HG03460 (cell line): ENCODE data around the gene WDR88.
"Not testable (repeated sequence)": the region's sequence is repeated elsewhere in the genome, so short reads cannot be mapped to it uniquely, and the experiment has no call there.

Experiments used
- ATAC-seq: cut with Tn5 transposase; IDR thresholded peaks from one replicate; pipeline ENCODE4 v1.9.1; 2021; ENCODE audit not compliant: unreplicated experiment

Gene WDR88

DNA sequence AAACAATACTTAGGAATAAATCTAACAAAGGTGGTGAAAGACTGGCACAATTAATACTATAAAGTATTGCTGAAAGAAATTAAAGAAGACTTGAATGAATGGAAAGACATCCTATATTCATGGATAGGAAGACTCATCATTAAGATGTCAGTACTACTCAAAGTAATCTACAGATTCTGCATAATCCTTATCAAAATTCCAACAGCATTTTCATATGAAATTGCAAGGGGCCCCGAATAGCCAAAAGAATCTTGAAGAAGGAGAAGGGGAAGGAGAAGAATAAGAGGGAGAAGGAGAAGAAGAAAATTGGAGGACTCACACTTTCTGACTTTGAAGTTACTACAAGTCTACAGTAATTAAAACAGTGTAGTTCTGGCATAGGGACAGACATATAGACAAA lies 36.6 kb downstream of the WDR88 start:
- ATAC-seq, result no peak

DNA sequence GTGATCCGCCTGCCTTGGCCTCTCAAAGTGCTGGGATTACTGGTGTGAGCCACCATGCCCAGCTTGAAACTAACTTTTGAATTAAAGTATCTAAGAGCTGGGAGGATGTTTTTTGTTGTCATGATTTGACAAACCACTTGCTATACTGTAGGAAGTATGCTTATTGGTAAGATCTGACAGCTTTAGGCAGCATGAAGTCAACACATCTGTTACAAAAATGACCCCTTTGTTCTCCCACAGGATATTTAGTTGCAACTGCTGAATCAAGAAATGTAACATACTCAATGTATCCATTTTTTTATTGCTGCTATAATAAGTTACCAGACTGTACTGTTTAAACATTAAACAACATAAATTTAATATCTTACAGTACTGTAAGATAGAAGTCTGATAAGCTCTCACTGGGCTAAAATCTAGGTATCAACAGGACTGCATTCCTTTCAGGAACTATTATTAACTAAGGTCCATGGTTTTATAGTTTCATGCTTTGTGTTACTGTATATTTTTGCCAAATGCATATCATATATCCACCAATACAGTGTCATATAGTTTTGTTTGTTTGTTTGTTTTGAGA lies 39.4 kb downstream of the WDR88 start:
- no peak for ATAC-seq

DNA sequence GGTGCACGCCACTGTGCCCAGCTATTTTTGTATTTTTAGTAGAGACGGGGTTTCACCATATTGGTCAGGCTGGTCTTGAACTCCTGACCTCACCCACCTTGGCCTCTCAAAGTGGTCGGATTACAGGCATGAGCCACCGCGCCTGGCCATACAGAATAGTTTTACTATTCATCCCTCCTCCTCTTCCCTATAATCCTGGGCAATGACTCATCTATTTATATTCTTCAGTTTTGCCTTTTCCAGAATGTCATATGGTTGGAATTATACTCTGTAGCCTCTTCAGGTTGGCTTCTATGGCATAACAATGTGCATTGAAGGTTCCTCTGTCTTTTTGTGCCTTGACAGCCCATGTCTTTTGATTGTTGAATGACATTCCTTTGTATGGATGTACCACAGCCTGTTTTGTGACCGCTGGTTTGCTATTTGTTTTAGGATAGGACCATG lies 40.0 kb downstream of the WDR88 start:
- ATAC-seq, result no peak

DNA sequence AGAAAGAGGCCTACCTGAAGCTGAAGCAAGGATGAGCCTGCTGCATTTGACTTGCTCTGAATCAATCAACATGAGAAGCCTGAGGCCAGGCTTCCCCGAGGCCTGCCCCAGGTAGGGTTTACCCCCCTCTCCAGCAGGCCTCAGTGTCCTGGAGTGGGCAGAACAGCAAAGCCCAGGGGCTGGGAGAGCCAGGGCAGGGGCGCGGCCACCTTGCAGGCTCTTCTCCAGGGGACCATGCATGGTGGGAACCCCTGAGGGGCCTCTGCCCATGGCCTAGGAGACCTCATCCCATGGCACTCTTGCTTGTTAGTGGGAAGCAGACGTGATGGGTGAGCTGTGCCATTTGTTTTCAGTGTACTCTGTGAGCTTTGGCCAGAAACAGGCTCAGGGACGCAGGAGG lies 42.3 kb downstream of the WDR88 start:
- no peak for ATAC-seq

DNA sequence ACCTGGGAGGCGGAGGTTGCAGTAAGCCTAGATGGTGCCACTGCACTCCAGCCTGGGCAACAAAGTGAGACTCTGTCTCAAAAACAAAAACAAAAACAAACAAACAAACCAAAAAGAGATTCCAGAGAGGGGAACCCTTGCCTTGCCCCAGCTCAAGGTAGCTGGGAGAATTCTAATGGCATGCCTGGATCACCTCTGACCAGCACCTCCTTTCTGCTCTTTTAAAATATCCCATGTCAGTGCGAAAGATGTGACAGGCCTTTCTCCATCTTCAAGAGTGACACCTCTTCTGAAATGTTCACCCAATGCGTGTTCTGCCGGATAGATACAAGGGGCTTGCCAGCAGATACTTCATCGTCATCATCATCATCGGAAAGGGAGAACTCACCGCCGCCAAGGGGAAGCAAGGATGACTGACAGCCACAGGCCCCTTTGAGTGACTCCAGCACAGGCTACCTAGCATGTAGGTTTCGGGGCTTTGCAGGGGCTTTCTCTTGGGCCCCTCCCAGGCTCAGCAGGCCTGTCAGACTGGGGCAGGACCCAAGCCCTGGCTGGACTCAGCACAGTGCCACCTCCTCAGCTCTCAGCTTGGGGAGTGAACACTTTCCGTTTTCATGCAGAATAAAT lies 43.4 kb downstream of the WDR88 start:
- ATAC-seq, result no peak

DNA sequence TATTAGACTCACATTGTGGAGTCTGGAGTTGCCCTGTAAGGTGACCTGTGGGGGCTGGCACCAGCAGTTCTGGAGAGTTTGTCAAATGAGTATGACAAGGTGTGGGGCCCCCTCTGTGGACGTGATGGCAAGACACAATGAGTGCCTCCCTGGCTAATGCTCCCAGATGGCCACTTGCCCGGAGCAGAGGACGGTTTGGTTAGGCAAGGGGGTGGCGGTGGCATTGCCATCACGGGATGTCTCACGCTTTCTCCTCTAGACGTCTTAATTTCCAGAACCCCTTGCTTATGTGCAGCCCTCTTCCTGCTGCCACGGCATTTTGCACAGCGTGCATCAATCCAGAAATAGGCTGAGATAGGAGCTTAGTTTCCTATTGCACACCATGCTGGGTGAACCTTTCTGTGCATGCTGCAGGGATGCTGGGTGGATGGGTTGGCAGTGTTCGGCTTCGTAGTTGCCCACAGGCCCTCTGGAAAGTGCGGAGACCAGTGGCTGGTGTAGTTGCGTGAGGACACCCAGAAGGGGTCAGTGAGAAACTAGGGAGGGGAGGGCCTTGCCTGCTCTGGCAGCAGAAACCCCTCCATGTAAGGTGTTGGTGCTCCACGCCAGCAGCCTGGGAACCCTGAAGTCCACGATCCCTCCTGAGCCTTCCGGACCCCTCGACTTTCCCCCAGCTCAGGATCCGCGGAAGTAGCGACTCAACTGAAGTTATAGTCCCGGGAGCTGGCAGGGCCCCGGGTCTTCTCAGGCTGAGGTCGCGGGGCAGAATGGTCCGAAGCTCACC lies 44.2 kb downstream of the WDR88 start:
- ATAC-seq, result peak; percentile 2

DNA sequence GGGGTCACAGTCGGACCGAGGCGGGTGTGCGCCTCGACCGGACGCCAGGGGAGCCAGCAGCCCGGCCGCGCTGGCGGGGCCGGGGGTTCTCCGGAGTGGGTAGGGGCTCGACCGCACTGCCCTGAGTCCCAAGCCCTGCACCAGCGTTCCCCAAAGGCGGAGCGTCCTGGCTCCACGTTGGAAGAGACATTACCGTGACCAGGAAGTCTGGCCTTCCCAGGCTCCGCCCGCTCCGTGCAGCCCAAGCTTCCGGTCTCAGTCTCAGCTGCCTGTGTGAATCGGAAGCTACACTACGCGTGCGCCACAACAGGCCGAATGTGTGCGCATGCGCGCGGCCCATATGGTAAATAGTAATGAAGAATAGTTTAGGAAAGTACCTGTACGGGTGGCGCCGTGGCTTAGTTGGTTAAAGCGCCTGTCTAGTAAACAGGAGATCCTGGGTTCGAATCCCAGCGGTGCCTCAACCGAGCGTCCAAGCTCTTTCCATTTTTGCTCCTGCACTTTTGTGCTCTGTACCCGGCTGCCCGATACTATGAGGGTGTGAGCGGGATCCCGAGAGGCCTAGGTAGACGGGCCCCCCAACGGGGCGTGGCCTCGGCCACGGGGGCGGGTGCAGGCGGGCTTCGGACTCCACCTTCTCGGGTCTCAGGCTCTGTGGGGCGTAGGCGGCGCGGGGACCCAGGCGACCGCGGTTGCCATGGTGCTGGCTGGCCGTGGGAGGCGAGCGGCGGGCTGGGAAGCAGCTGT lies 44.9 kb downstream of the WDR88 start:
- ATAC-seq, result peak; percentile 74

DNA sequence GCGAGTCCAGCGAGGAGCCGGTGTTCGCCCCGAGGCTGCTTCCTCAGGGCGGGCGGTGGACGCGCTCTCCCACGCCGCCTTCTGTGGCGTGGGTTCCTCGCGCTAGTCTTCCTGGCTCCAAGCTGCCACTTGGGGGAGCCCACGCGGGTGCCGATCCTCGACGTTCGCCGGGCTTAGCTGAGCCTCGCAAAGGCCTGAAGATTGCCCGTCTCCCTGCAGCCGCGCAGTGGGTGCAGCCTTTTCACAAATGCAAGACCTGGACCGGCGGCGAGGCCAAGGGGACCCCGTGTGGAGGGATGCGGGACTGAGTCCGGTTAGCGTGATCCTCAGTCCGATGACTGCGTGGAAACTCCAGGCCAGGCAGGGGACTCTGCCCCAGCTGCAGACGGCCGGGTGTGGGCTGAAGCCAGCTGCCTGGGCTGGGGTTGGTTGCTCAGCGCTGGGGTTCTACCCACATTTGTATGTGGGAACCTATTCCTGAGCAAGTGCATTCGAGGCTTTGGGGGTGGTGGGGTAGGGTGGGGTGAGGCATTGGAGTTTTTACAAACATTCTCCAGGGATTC lies 45.6 kb downstream of the WDR88 start:
- ATAC-seq, result peak; percentile 21

DNA sequence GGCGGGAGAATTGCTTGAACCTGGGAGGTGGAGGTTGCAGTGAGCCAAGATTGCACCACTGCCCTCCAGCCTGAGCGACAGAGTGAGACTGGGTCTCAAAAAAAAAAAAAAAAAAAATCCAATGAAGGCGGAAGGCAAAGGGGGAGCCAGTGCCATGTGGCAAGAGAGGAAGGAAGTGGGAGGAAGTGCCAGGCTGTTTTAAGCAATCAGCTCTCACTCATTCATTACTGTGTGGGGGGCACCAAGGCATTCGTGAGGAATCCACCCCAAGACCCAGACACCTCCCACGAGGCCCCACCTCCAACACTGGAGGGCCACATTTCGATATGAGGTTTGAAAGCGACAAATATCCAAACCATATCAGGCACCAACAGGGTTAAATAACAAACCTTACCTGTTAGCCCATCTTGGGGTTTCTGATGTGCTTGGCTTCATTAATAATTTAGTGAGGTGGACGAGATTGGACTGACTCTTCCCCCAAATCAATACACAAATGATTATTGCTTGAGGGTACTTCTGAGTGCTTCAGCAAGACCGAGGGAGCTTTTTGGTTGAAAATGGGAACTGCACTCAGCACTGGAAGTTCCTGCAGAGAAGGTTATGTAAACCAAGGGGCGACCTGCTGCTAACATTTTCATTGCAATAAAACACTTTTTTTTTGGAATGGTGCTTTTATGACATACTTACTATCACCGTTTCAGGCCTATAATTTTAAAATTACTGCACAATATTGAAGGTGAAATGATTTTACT lies 54.7 kb downstream of the WDR88 start:
- ATAC-seq, result no peak

DNA sequence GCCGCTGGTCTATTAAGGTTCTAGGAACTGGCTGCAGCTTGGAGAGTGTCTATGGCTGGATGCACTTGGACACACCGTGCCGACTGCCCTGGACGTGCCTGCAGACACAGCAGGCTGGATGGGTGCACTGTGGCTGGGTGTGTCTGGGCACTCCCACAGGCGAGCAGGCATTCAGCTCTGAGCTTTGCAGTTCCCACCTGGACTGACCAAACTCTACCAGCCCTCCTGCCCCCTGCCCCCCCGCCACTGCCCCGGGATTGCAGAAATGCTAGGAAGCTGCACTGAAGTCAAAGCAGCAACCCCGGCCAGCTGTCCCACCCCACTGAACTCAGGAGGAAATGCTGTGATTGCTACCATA lies 55.2 kb downstream of the WDR88 start:
- no peak for ATAC-seq

DNA sequence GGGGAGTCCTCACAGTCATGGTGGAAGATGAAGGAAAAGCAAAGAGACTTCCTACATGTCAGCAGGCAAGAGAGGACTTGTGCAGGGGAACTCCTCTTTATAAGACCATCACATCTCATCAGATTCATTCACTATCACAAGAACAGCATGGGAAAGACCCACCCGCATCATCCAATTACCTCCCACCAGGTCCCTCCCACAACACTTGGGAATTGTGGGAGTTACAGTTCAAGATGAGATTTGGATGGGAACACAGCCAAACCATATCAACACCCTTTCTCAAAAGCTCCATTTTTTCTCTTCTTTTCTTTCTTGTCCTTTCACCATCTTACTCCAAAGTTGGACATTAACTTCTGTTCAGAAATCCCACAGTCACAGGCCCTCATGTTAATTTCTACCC lies 57.5 kb downstream of the WDR88 start:
- no peak for ATAC-seq

DNA sequence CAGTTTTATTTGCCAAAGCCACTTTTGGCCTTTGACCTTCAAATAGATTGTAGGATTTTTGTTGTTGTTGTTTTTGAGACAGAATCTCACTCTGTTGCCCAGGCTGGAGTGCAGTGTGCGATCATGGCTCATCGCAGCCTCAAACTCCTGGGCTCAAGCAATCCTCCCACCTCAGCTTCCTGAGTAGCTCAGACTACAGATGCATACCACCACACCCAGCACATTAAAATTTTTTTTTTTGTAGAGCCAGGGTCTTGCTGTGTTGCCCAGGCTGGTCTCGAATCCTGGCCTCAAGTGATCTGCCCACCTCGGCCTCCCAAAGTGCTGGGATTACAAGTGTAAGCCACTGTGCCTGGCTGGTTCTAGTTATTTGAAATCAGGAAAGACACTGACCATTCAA lies 59.2 kb downstream of the WDR88 start:
- ATAC-seq, result not testable (repeated sequence)

DNA sequence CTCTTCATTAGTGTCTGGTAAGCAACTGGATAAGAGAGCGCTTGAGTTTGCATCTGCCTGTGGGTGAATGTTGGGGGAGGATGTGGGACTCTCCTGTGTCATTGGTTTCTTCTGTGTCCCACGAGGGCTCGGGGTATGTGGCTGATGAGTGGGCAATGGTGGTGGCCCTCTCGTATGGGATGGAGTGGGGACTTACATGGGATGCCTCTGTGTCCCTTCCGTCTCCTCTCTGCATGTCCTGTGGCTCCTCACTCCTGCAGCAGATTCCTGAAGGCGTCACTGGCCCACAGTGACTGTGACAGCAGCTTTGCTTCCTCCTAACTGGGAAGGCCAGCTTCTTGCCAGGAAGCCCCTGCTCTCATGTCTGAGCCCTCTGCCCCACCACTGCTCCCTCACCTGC lies 59.6 kb downstream of the WDR88 start:
- ATAC-seq, result no peak

DNA sequence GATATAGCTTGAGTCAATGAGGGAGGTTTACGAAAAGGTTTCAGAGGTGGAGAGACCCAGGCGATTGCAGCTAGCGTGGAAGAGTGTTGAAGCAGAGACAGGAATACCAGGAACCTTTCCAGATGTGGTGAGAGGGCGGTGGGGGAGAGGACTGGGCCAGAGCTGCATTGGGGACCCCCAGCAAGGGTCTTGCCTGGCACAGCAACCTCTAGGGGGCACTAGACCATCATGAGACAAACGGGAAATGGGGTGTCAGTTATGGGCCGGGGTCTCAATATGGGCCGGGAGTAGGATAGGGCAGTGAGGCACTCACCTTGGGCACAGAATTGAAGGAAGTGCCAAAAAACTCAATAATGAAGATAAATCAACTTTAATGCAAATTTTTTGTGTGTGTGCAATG lies 60.1 kb downstream of the WDR88 start:
- no peak for ATAC-seq

DNA sequence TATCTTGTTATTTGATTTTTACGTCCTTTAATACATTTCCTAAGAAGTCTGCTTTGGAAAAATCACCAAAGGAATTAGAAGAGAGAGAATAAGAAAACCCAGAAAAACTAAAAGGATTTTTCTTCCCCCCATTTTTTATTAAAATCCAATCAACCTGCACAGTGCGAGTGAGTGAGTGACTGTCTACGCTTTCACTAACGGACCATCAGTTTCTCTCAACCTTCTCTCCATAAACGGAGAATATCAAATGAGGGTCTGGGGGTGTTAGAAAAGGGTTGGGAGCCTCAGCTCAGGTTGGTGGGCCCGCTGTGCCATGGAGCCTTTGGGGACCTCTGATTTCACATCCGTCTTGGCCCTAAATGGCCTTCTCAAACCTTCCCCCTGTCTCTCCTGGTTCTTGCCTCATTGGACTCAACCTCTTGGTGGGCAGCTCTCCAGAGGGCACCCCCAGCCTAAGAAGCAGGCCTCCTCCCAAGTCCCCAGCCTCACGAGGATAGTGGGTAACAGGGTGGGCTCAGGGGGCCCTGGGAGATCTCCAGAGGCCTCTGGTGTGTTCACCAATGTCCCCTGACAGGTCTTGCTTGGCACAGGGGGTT lies 61.5 kb downstream of the WDR88 start:
- ATAC-seq, result no peak

DNA sequence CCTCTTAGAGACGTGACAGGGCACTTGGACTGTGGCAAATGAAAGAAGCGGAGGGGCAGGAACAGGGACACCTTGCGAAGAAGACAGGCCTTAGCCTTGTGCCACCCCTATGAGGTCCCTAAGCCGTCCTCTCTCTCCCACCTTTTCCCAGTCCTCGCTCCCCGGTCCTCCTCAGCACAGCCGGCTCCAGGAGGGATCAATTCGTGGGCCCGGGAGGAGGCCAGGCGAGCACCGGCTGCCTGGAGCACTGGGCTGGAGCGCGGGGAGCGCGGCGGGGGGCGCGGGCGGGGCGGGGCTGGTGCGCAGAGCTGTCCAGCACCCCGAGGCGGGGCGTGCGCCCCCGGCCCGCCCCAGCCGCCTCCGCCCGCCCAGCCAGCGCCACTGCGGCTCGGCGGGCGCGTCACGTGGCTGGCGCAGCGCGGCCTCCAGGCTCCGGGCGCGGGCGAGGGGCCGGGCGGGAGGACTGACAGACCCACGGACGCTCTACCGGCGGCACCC lies 62.0 kb downstream of the WDR88 start, which contains the start of gene LRP3:
Gene LRP3 (plus strand): TSS at position 466 of the 498 bp plus-strand sequence. CDS start 456 bp downstream, outside the sequence.
- ATAC-seq, result no peak

DNA sequence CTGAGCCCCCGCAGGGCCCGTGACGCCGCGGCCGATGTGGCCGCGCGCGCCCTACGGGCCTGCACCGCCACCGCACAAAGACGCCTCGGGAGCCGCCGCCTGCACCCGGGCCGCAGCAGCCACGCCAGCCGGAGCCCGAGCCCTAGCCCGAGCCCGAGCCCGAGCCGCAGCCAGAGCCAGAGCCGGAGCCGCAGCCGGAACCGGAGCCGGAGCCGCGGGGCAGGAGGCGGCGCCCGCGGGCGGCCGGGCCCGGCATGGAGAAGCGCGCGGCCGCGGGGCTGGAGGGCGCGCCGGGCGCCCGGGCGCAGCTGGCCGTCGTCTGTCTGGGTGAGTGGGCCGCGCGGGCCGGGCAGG lies 62.6 kb downstream of the WDR88 start:
- no peak for ATAC-seq

DNA sequence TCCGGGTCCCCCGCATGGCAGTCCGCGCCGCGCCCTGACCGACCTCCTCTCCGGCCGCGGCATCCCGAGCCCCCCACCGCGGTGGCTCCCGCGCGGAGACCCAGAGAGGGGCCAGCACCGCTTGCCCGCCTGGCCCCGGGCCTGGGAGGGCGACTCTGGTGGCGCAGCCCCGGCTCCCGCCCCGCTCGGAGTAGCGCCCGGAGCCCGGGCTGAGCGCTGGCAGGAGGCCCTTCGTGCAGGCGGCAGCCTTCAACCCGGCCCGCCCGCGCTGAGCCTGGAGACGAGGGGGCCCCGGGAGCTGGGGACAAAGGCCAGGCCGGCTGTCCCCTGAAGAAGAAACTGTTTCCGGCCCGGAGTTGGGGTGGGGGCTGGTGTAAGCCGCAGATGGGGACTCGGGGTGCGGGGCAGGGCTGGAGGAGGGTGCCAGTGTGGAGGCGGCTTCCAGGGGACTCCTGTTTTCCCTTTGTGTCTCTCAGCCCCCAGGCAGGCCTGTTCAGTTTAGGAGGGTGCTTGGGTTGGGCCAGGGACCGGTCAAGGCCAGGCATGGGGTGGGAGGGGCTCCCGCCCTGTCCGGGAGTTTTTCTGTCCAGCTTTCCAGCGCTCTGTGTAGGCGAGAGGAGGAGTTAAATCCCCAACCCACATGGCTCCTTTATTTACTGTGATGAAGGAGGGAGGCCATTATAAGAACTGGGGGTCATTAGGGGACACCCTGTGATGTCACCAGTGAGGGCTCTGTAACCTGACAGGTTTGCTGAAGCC lies 63.2 kb downstream of the WDR88 start:
- no peak for ATAC-seq

DNA sequence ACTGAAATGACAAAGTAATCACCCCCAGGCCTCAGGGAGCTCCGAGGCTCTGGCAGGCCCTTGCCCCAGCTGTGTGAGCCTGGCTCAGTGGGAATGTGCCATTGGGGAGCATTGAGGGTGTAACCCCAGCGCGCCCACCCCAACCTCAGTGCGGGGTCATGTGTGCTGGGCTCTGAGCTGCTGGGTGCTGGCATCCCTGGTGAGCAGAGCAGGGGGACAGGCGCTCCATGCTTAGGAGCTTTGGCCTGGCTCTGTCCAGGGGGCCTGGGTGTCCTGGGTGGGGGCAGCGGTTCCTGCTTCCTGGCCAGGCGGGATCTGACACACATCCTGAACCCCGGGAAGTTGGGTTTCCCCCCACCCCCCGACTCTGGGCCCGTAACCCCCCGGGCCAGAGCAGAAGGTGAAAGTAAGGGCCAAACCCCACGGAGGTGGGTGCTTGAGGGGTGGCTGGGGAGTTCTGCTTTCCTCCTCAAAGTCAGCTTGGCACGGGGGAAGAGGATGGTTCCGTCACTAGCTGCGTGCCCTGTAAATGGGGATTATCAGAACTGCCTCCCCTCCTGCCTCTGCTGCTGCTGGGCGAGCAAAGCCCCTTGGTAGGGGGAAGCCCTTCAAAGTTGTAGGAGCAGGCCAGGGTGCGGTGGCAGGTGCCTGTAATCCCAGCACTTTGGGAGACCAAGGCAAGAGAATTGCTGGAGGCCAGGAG lies 63.9 kb downstream of the WDR88 start:
- no peak for ATAC-seq
